HK-2 (cell line): Measurements from ENCODE around the gene CARMIL1.
A peak's percentile ranks its signal among the peaks of the same experiment; 100 is the strongest.

ENCODE experiments used
- DNase-seq: peaks from one replicate; pipeline ENCODE4 v3.0.0-alpha.2; 2018; ENCODE audit not compliant: unreplicated experiment

CARMIL1 gene

GRCh38 chr6:25333471-25333870, 54.3 kb downstream of the CARMIL1 start:
- DNase-seq = no peak

GRCh38 chr6:25334793-25335192, 55.6 kb downstream of the CARMIL1 start:
- DNase-seq = no peak

- DNase-seq = no peak
These were observed 57.8 kb downstream of the CARMIL1 start for GRCh38 chr6:25336996-25337395.

GRCh38 chr6:25337431-25337830, 58.3 kb downstream of the CARMIL1 start:
- DNase-seq = no peak

- no peak for DNase-seq
These were observed 61.4 kb downstream of the CARMIL1 start for GRCh38 chr6:25340431-25341202.

- no peak for DNase-seq
These were observed 62.0 kb downstream of the CARMIL1 start for GRCh38 chr6:25341203-25341552.

GRCh38 chr6:25341923-25342619, 62.9 kb downstream of the CARMIL1 start:
- no peak for DNase-seq

GRCh38 chr6:25342802-25343201, 63.6 kb downstream of the CARMIL1 start:
- DNase-seq = no peak

GRCh38 chr6:25343984-25344383, 64.8 kb downstream of the CARMIL1 start:
- DNase-seq = no peak

- no peak for DNase-seq
These were observed 65.7 kb downstream of the CARMIL1 start for GRCh38 chr6:25344827-25345226.

GRCh38 chr6:25346064-25346463, 66.9 kb downstream of the CARMIL1 start:
- no peak for DNase-seq

- no peak for DNase-seq
These were observed 71.4 kb downstream of the CARMIL1 start for GRCh38 chr6:25350573-25350972.

GRCh38 chr6:25351485-25351884, 72.3 kb downstream of the CARMIL1 start:
- DNase-seq = no peak

GRCh38 chr6:25352285-25352684, 73.1 kb downstream of the CARMIL1 start:
- DNase-seq = no peak

- no peak for DNase-seq
These were observed 75.1 kb downstream of the CARMIL1 start for GRCh38 chr6:25354078-25354932.

GRCh38 chr6:25359191-25359861, 80.2 kb downstream of the CARMIL1 start:
- peak; percentile 35 for DNase-seq

- DNase-seq = no peak
These were observed 80.7 kb downstream of the CARMIL1 start for GRCh38 chr6:25359891-25360290.

- no peak for DNase-seq
These were observed 81.4 kb downstream of the CARMIL1 start for GRCh38 chr6:25360621-25361020.

GRCh38 chr6:25363427-25363826, 84.3 kb downstream of the CARMIL1 start:
- DNase-seq = no peak

- no peak for DNase-seq
These were observed 86.0 kb downstream of the CARMIL1 start for GRCh38 chr6:25365154-25365553.

- DNase-seq = no peak
These were observed 87.8 kb downstream of the CARMIL1 start for GRCh38 chr6:25366903-25367545.
